Spleen (tissue), 11 donors: ENCODE data around the gene DCP2. TPM values are rescaled to one million over a fixed set of nuclear protein-coding genes. Genes with fewer than 3 reads are reported as not detected.
A peak's percentile ranks its signal among the peaks of the same experiment; 100 is the strongest.

Source experiments
- DNase-seq: peaks from one replicate; pipeline ENCODE4 v3.0.0-alpha.2; 2020
- H3K27ac ChIP-seq, 8 donors: fragments of 200-600 bp; sonication (generic) in 7 of 8; 1 replicate in 4 of 8; 2 replicates in 4 of 8; pipeline versions ENCODE4 v1.5.0 to v1.8.0; 2016 to 2021; ENCODE audit warnings: inconsistent platforms in 4 of 8, mild to moderate bottlenecking in 4 of 8, moderate library complexity in 1 of 8
- H3K27me3 ChIP-seq, 7 donors: fragments of 200-600 bp; sonication (generic) in 6 of 7; replicated peaks in 1 of 7; 1 replicate in 4 of 7; 2 replicates in 3 of 7; pipeline versions ENCODE4 v1.5.0 to v1.8.0; 2016 to 2021; ENCODE audit warnings: inconsistent platforms in 3 of 7, mild to moderate bottlenecking in 1 of 7
- H3K36me3 ChIP-seq, 6 donors: fragments of 200-600 bp; sonication (generic) in 5 of 6; 1 replicate in 4 of 6; 2 replicates in 2 of 6; pipeline versions ENCODE4 v1.5.0 to v1.8.0; 2016 to 2021; ENCODE audit warnings: inconsistent platforms in 2 of 6
- H3K4me1 ChIP-seq, 6 donors: fragments of 200-600 bp; sonication (generic) in 5 of 6; 1 replicate in 3 of 6; 2 replicates in 3 of 6; pipeline versions ENCODE4 v1.5.0 to v1.8.0; 2016 to 2021; ENCODE audit warnings: inconsistent platforms in 3 of 6
- H3K4me3 ChIP-seq, 8 donors: fragments of 200-600 bp; sonication (generic) in 7 of 8; 1 replicate in 4 of 8; 2 replicates in 4 of 8; pipeline versions ENCODE4 v1.5.0 to v1.8.0; 2016 to 2021; ENCODE audit warnings: inconsistent platforms in 4 of 8, mild to moderate bottlenecking in 4 of 8, moderate library complexity in 2 of 8
- H3K9me3 ChIP-seq, 8 donors: fragments of 200-600 bp; sonication (generic) in 7 of 8; 1 replicate in 4 of 8; 2 replicates in 4 of 8; pipeline versions ENCODE4 v1.5.0 to v1.8.0; 2016 to 2021; ENCODE audit warnings: inconsistent platforms in 4 of 8
- CTCF ChIP-seq, 11 experiments: fragments of 200-600 bp in 7 of 11; fragments of 450-650 bp in 4 of 11; sonication (generic) in 4 of 11; IDR thresholded peaks in 8 of 11; conservative IDR thresholded peaks in 3 of 11; 1 replicate in 7 of 11; 2 replicates in 4 of 11; pipeline versions ENCODE4 v1.4.0 to v1.8.0; 2016 to 2021; ENCODE audit warnings: antibody characterized with exemption in 11 of 11, inconsistent platforms in 4 of 11, mild to moderate bottlenecking in 1 of 11
- POLR2A ChIP-seq, 3 donors: fragments of 450-650 bp; IDR thresholded peaks; one replicate each; pipeline ENCODE4 v1.5.1; 2017; ENCODE audit warnings: antibody characterized with exemption in 3 of 3, mild to moderate bottlenecking in 1 of 3
- POLR2AphosphoS5 ChIP-seq, 3 donors: sonication (generic); formaldehyde crosslinking; IDR thresholded peaks; one replicate each; pipeline ENCODE4 v1.5.1; 2017; ENCODE audit warnings: antibody characterized with exemption in 3 of 3
- WGBS, 5 donors: extraction: QIAGEN DNeasy Blood & Tissue Kit in 3 of 5; methylation state at CpG; one replicate each; pipeline versions ENCODE4 v1.1.5 to v1.1.7; 2013 to 2018; 5-methylcytosine and 5-hydroxymethylcytosine counted together
- intact Hi-C: fragments of 100-400 bp; cut with DNase I; formaldehyde crosslinking; loops from one replicate; pipeline ENCODE4 v1.15.0; 2023; ENCODE audit warnings: low total_unique reads
- polyA plus RNA-seq, 3 donors: library from polyadenylated mRNA; stranded (reverse); fragments of 200-250 nt; gene quantifications; one replicate each; pipeline ENCODE4 v1.2.1, GENCODE V29; 2013
- total RNA-seq, 7 donors: library from RNA; depleted of rRNA in 3 of 7; stranded (reverse); fragments of >200 nt in 3 of 7; fragmentation: NEBNext Ultra II Directional in 4 of 7; extraction: Animal tissue kit (Norgen Biotek cat#: 25700) in 4 of 7; gene quantifications; one replicate each; pipeline versions ENCODE4 v1.1.0 to v1.2.1, GENCODE V29; 2016 to 2021
- donor health status: healthy with polysubstance abuse.
- donor health status: DM: no; HTN: no; CAD: no; lungs with moderate emphysema.
- donor health status: DM: no; HTN: no; CAD: no.
- donor health status: Bipolar disorder and iron deficiency.
- donor health status: healthy.
- donor health status: DM: no; HTN: no; CAD: no.
- donor health status: DM: yes; HTN: yes; CAD: no.

The DCP2 gene
- total and polyA plus RNA-seq, 10 donors = 17.5 to 110 (median 78.4) TPM

DNA sequence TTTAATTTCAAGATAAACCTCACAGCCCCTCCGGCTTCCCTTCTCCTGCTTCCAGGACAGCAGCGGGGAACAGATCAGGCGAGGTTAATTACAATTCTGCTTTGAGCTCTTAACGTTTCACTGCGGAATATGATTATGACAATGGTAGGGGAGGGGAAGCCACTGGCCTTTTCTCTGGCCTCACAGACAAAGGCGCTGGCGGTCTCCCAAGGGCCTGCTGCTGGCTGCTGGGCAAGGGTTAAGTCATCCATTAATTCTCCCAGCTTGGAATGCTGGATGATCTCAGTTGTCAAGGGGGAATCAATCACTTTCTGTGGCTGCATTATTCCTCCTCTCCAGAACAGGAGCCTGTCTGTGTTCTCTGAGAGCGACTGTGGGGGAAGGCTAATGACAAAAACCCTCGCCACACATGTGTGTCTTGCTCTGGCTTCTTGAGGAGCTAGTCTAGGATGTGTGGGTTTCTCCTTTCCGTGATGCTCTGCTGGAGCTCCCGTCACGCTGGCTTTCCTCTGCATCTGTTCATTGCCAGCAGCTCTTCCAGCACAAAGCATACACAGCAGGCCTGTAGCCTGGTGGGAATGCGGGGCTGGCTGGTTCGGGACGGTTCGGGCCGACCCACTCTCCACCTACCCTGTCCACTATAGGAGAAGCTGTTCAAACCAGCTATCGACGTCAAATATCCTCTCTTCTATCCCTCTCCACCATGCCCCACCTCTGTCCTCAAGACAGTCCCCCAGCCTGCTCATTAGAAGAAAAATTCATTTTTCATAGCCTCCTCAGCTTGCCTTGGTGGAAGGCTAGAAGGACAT lies 82.8 kb downstream of the DCP2 start:
- TF ChIP-seq POLR2AphosphoS5 (IDR thresholded peaks at IDR 0.05) = no peak
- TF ChIP-seq CTCF (IDR thresholded peaks at IDR 0.05 in 8 of 11, conservative IDR thresholded peaks at IDR 0.05 in 3 of 11) = no peak
- TF ChIP-seq POLR2A (IDR thresholded peaks at IDR 0.05) = no peak
- peaks cover 0 to 16% (median 0%) of the 10 kb centered on the region in 6 donors for H3K36me3 ChIP-seq
- H3K27ac ChIP-seq = no peak overlapping the region
- 77 to 82% (median 80%) methylated on average over 19 of the region's 19 CpGs for WGBS, 5 donors
- H3K4me1 ChIP-seq = peaks cover 0 to 16% (median 0%) of the 10 kb centered on the region in 6 donors
- DNase-seq = peak; percentile 64
- intact Hi-C loops = no loop called here
- H3K27me3 ChIP-seq = no peaks in the 10 kb centered on the region
- no peaks in the 10 kb centered on the region for H3K9me3 ChIP-seq
- H3K4me3 ChIP-seq = no peak overlapping the region

DNA sequence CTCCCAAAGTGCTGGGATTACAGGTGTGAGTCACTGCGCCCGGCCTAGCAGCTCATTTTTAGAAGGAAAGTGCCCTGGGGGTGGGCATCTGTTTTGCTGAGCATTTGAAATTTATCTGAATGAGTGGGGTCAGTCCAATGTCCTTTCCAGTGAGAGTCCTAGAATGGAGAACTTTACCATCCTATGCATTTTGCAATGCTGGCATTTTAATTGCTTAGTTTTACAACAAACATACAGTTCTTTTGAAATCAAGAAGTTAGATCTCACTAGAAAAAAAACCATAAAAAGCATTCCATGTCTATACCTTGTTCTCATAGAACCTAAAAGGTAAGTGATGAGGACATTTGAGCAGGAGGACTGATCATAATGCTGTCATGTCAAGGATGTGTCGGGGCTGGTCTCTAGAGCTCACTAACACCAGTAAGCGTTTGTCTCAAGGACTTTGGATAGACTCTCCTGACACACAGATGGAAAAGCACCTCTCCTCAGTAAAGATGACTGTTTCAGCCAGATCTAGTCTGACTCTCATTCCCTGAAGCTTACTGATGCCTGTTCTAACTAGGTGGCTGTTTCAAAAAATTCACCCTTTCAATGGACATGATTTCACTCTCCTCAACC lies 83.9 kb downstream of the DCP2 start:
- Histone ChIP-seq H3K27me3 (no peaks in the 10 kb centered on the region), H3K36me3 (peaks cover 0 to 16% (median 0%) of the 10 kb centered on the region in 6 donors), H3K4me1 (peaks cover 0 to 16% (median 0%) of the 10 kb centered on the region in 6 donors), H3K4me3 (no peak overlapping the region), H3K27ac (no peak overlapping the region), H3K9me3 (no peaks in the 10 kb centered on the region)
- 91 to 95% (median 95%) methylated on average over 4 of the region's 4 CpGs for WGBS, 5 donors
- intact Hi-C loops = no loop called here
- TF ChIP-seq CTCF (IDR thresholded peaks at IDR 0.05 in 8 of 11, conservative IDR thresholded peaks at IDR 0.05 in 3 of 11) = no peak
- TF ChIP-seq POLR2A (IDR thresholded peaks at IDR 0.05) = no peak
- no peak for TF ChIP-seq POLR2AphosphoS5 (IDR thresholded peaks at IDR 0.05)
- DNase-seq = no peak

DNA sequence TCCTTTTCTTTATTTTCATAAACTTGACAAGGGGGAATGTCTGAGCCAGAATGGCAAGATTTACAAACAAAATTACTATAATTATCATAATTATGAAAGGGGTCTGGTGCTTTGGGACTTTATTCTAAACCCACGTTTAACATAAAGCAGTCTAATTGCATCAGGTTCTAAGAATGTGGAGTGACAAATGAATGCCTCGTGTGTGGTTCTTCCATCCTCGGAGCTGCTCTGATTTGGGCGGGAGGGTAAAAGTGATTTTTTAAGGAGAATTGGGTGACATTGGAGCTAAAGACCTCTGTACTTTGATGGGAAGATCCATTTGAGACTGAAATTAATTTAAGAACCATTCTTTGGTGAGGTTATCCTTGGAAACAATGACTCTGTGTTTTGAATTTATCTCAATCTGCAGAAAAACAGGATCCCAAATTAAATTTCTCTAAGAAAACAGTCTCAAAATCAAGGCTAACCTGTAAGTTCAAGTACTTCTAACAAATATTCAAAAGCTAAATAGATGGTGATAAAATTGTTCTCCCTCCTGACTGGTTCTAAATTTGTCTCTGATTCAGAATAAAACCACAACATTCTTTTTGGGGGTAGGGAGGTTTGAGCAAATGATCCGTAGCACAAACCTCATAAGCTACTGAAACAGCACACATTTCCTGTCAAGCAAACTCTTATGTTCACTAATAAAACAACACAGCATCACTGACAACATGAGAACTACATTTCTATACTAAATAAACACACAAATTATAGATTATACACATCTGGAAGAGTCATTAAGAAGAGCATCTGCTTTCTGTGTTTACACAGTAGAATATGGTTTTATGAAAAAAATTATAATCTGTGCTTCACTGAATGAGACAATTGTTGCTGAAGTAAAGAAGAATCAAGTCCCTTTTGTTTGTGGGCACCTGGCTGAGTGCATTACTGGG lies 85.5 kb downstream of the DCP2 start:
- TF ChIP-seq POLR2A (IDR thresholded peaks at IDR 0.05) = no peak
- no peak for TF ChIP-seq POLR2AphosphoS5 (IDR thresholded peaks at IDR 0.05)
- TF ChIP-seq CTCF (IDR thresholded peaks at IDR 0.05 in 8 of 11, conservative IDR thresholded peaks at IDR 0.05 in 3 of 11) = no peak
- H3K36me3 ChIP-seq = peaks cover 0 to 24% (median 0%) of the 10 kb centered on the region in 6 donors
- intact Hi-C loops = no loop called here
- no peak for DNase-seq
- no peaks in the 10 kb centered on the region for H3K9me3 ChIP-seq
- no peak overlapping the region for H3K4me3 ChIP-seq
- H3K27ac ChIP-seq = peak overlapping the region in 1 of 8 donors; percentile 12
- no peaks in the 10 kb centered on the region for H3K27me3 ChIP-seq
- H3K4me1 ChIP-seq = peaks cover 0 to 16% (median 0%) of the 10 kb centered on the region in 6 donors
- WGBS, 5 donors = 72 to 84% (median 77%) methylated on average over 5 of the region's 5 CpGs
